HG02970 (cell line): Measurements from ENCODE around the gene POC1A.
"Not testable (repeated sequence)": the region's sequence is repeated elsewhere in the genome, so short reads cannot be mapped to it uniquely, and the experiment has no call there.

Experiments
- ATAC-seq: cut with Tn5 transposase; IDR thresholded peaks from one replicate; pipeline ENCODE4 v1.9.1; 2021; ENCODE audit warnings: mild to moderate bottlenecking, moderate library complexity, moderate number of reproducible peaks; ENCODE audit not compliant: unreplicated experiment, low FRiP score

POC1A gene

DNA sequence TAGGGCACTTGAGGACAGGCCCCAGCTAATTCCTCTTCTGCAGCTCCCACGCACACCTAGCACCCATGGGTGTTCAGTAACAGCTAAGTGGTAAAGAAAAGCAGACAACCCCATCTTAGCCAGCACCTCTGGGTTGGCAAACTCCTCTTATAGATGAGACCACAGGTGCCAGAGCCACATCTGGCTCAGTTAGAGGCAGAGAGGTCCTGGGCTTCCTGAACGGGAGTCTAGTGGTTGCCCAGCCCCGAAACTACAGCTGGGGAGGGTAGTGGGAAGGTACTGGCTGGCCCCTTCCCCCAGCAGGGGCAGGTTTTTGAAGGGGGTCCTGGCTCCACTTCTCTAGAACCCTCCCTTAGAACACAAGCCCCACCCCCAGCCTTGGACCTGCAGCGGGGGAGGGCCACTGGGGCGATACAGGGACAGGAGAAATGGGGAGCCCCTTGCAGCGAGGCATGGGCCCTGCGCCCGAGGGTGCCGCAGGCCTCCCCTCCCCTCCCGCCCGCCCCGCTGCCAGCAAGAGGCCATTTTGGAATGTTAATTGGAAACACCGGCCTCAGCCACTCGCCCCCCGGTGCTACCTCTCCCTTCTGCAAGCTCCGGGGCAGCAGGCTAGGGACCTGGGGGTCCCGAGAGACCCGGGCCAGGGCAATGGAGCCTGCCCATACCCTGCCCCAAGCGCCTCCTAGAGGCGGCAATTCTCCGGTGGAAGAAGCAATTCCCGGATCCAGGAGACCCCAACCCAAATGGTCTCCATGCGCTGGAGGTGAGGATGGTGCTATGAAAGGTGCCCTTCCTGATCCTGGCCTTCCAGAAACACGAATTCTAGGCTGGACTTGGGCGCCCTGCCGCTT is 99.3 kb downstream of the POC1A start:
- ATAC-seq: no peak

DNA sequence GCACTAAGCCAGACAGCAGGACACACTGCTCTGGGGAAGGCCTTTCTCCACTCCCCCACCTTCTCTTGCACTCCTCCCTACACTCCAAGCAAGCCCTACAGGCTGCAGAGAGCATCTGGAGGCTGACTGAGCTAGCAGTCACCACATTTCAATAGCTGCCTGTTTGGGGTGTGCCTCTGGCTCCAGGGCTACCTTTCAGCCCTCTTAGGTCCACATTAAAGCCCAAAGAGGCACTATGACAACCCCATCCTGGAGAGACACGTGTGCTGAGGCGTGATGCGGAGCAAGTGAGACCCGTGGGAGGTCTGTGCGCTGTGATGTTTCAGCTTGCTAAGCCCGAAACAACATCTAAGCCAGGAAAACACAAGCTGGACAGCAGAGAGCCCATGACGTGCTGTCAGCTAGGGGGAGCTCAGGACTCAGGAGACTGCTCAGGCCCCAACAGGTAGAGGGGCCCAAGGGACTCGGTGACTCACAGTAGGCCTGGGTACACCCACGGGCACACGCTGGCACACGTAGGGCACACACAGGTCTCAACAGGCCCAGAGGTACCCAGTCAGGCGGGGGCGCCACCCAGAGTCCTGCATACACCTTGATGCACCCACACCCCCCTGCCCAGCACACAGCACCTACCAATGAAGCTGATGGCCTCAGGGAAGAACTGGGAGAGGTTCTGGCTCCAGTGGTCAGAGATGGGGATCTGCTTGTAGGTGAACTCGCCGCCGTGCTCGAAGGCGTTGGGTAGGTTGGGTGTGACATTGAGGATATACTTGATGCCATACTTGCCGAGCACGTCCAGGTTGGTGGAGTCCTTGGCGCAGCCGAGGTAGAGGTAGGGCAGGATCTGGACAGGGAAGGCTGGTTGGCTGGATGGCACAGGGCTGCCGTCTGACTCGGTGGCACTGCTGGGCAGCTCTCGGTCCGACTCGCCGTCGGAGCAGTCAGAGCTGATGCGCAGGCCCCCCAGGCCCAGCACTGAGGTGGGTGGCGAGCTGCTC is 100.6 kb downstream of the POC1A start:
- ATAC-seq: no peak

DNA sequence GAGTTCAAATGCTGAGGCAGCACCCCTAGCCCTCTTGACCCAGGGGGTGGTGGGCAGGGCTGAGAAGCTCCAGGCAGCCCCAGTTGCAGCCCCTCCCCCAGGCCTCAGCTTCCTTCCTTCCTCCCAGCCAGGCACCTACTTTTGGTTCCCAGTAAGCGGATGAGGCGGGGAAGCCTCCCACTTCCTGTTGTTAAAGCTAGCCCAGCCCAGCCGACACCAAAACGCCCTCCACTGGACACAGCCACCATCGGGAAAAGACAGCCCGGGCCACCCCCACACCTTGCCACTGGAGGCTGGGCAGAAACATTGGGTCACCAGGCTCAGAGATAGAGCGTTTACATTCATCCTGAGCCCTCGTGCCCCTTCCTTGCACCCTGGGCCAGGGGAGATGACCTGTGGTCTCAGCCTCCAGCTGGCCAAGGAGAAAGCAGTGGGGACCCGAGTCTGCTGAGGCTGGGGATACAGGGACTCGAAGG is 101.4 kb downstream of the POC1A start:
- no peak for ATAC-seq

DNA sequence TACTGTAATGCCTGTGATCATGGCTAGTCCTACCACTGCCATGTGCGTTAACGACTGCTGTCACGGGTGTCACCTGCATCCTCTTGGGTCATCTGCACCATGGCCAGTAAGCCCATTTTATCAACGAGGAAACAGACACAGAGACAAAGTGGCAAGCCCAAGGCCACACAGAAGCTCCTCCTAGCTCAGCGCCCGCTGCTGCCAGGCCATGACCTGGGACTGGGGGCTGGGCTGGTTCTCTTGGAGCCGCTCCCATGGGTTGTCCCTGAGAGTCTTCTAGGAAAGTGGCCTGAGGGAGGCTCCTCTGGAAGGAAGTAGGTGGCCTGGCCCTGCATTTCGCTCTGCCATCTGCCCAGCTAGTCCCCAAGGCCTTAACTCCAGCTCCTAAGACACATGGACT is 102.8 kb downstream of the POC1A start:
- ATAC-seq: no peak

DNA sequence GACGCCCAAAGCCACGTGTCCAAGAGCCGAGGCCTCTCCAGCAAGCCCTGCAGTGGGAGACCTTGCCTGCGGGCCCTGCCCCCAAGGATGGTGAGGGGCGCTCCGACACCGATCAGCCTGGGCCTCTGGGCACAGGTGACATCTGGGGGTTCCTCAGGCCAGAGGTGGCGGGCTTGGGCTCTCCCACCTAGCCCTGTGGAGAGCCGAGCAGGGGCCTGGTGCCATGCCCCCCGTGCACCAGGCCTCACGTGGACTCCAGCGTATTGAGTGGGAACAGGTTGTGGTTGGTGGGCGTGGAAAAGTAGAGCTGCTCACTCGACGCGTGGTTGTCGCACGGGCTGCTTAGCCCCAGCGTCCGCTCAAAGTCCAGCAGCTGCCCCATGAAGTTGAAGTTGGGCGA is 103.7 kb downstream of the POC1A start:
- no peak for ATAC-seq

DNA sequence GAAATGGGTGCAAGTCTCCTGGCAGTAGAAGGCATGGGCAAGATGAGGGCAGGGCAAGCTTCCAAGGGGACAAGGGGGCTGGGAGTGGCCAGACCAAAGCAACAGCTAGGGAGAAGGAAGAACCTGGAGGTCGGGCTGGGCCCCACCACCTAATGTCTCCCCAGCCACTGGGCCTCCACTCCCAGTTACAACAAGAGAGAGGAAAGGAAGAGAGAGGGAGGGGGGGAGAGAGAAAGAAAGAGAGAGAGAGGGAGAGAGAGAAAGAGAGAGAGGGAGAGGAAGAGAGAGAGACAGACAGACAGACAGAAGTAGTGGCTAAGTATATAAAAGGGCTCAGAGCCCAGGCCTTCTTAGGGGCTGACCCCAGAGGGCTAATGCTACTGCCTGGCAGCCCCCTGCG is 104.7 kb downstream of the POC1A start:
- ATAC-seq: no peak

DNA sequence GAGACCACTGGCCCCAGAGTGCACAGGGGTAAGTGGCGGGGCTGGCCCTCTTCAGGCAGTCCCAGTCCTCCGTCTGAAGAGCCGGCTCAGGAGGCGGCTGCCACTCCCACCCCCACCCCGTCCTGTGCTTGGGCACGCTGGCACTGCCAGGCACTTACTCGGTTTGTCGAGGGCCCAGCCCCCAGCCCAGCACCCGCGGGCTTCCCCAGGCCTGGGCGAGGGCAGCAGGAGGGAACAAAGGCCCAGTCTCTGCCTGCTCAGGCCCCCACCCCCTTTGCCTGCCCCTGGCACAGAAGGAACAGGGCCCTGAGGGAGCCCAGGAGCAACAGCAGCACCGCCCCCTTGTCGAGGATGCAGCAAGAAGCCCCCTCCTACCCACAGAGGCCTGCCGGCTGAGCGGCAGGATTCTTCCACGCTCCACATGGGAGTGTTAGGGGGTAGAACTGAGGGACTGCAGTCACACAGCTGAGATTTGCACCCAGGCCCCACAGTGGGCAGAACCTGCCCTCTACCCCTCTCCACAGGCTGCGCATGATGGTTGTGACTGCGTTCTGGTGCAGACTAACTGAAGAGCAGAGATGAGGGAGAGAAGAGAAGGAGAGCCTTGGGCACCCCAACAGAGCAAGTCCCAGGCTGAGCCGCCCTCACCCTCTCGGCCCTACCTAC is 106.8 kb downstream of the POC1A start:
- no peak for ATAC-seq

DNA sequence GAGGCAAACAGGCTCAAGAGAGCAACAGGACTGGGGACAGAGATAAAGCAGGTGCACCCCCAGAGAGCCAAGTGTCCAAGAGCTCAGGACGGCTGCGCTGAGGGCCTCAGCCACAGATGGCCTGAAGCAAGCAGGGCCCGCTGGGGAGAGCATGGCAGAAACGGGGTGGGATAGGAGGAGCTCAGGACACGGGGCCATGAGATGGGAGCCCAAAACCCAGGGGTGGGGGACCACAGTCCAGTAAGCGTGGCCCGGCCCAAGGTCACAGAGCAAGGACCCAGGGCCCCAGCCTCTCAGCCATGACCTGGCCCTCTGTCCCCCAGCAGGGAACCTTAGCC is 107.4 kb downstream of the POC1A start:
- ATAC-seq: no peak

DNA sequence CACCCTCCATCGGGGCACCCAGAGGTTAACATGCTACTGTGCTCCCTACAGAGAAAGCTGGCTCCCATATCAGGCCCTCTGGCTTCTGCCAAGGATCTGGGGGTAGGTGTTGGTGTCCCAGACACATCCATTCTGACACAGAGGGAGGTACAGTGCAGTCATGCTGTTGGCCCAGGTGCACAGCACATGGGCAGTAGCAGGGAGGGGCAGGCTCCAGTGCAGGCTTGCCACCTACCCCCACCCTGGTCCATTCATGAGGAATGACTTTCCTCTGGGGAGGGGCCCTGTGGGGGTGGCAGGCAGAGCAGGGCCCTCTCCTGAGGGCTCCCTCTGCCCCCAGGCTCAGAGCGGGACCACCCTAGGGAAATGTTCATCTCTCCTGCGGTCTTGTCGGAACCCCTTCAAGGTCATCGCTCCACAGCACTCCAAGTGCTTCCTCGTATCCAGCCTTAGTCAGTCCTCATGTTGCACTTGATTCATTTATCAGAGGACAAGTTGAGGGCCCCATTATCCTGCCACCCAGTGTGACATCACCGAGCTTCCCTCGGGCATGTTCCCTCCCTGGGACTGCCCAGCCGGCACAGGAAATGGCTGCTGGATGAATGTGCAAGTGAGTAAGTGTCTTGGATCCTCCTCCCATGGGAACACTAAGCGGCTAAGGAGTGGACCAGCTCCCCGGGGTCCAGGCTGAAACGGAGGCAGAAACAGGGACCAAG is 107.9 kb downstream of the POC1A start:
- ATAC-seq: no peak

DNA sequence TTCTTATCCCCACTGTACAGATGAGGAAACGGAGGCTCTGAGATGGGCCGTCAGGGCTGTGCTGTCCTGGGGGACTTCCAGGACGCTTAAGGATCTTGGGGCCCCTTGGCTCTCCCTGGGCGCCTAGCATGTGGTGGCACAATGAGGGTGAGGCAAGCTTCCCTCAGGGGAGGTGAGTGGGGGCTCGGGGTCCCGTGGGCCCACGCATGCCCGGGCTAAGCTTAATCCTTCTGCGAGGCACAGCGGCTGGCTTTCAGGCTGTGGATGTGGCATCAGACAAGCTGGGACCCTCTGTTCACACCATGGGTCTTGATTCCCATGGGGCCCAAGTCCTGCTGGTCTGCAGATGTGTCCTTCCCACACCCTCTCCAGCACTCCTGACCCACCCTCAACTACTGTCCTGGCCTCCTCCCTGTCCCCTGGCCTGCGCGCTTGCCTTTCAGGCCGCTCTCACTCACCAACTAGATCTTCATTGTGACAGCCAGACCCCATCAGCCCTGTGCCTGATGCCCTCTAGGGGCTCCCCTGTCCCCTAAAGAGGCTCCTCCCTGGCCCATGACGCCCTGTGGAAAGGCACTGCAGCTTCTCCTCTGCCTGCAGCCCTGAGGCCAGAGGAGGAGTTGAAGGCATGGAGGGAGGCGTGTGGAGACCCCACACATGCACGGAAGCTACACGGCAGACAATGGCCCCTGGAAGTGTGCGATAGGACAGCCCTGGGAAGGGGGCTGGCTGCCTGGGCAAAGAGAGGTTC is 109.2 kb downstream of the POC1A start:
- no peak for ATAC-seq

DNA sequence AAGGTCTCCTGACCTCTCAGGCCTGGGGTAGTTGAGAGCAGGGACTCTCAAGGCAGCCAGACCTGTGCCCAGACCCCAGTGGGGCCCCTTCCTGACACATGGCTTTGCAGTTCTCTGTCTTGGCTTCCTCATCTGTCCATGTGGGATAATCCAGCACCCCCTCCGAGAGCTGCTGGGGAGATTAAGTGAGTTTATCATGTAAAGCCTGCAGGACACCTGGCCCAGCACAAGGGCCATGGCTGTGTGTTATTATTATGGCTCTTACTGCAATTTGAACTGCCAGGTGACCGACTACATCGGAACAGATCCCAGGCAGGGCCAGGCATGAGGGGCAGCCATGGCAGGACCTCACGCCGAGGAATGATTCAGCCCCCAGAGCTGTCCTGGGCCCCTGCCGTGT is 110.5 kb downstream of the POC1A start:
- ATAC-seq: no peak

DNA sequence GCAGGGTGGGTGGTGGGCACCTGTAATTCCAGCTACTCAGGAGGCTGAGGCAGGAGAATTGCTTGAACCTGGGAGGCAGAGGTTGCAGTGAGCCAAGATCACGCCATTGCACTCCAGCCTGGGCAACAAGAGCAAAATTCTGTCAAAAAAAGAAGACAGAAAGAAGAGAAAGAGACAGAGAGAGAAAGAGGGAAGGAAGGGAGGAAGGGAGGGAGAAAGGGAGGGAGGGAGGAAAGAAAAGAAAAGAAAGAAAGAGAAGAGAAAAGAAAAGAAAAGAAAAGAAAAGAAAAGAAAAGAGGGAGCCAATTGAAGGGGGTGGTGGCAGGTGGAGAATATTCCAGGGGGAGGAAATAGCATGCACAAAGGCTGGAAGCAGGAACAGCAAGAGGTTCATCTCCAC is 111.2 kb downstream of the POC1A start:
- ATAC-seq: not testable (repeated sequence)

DNA sequence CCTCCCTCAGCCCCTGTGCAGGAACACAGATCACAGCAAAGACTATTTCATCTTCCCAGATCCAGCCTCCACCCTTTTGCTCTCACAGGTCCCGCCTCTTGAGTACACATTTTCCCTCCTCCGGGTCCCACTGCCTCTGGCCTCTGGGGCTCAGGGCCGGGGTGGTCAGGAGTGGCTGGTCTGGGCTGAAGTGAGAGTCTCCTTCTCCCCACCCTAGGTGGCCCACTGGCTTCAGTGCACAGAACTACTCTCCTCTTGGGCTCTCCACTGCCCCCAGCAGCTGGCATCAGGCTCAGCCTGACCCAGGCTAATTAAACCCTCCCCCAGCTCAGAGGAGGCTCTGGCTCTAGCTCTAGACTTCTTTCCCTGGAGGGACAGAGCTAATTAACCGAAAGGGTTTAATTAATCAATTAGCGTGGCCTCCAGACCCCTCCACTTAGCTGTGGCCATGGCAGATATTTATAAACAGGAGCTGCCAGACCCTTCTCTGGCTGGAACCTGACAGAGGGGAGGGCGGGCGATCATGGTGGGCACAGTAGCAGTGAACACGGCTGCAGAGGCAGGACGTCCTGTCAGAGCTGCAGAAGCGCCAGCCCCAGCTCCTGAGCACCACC is 113.0 kb downstream of the POC1A start:
- no peak for ATAC-seq

DNA sequence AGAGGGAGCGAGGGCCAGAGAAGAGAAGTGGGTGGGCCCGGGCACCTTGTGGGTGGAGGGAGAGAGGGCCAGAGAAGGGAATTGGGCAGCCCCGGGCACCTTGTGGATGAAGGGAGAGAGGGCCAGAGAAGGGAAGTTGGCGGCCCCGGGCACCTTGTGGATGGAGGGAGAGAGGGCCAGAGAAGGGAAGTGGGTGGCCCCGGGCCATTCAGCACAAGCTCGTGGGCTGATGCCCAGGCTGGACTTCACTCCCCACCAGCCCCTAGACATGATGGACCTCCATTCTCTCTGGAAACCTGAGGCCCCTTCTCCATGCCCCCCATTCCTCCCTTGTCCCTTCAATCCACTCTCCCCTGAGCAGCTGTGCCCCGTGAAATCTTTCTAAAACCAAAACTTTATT is 113.6 kb downstream of the POC1A start:
- ATAC-seq: no peak

DNA sequence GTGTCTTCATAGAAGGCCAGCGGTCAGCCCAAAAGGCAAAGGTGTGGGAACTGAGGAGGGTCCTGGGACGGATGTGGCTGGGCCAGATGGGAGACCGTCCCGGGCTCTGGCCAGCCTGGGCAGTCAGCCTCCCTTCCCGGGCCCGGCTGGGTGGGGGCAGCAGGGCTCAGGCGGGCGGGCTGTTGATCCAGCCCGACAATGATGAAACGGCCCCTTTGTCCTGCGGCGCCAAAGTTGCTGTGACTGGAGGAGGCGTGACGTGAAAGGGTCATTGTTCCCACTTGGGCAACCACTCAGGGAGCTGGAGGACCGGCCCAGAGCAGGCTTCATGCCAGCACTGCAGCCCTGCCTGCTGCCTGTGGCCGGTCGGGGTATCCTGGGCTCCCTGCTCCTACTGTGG is 114.4 kb downstream of the POC1A start:
- no peak for ATAC-seq

DNA sequence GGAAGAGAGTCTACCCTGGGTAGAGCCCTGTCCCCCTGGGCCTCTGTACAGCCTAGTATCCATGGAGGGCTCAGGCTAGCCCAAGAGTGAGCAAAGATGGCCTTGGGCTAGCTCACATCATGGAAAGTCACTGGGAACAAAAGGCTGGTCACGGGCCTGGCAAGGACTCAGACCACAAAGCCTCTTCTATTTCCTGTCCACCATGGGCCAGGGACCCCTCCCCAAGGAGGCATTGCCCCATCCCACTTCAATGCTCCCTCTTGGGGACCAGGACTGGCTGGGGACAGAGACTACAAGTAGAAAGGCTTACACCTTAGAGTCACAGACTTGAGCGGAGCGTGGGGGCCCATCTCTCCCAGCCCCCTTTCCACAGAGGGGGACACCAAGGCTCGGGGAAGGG is 114.8 kb downstream of the POC1A start:
- ATAC-seq: no peak

DNA sequence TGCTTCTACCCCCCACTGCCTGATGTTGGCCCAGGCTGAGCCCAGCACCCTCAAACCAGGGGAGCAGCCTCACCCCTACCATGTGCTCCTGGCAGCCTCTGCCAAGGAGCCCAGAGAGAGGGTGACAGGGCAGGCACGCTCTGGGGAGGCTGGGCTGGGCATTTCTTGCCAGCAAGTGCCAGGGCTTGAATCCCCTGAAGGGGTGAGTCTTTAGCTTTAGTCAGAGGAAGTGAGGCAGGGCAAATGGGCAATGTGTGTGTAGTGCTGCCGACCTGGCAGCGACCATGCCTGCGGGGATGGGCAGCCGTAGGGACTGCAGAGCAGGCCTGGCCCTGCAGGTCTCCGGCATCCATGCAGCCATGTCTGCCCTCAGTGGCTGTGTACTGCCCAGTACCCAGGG is 116.0 kb downstream of the POC1A start:
- ATAC-seq: no peak

DNA sequence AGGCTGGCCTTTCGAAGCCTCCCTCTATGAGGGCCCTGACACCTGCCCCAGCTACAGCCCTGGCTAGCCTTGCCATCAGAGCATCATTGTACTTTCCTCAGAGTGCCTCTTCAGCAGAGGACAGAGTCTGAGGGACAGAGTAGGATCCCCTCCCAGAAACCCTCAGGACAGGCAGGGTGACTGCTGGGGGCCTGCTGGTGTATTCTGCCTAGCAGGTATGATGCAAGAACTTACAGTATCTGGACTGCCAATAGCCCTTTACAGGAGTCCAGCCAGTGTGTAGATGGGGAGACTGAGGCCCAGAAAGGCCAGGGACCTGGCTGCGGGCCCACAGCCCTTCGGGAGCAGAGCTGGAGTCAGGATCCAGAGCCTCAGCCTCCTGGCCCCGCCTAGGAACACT is 116.9 kb downstream of the POC1A start:
- no peak for ATAC-seq

DNA sequence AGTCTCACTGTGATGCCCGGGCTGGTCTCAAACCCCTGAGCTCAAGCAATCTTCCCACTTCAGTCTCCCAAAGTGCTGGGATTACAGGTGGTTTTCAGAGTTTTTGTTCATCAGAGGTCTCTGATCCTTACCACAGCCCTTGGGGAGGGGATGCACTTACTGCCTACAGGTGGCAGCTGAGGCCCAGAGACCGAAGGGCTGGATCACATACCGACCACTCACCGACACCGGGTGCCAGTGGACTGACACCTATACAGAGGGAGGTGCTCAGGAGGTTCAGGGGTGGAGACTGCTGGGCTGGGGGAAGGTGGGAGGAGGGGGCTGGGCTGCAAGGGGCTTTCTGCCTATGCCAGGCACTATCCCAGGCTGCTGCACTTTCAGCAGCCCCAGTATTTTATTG is 117.4 kb downstream of the POC1A start:
- no peak for ATAC-seq
